B cell (primary cell): ENCODE measurements around the gene SUCLG1.

ENCODE experiments used
- CTCF ChIP-seq: fragments of 200-600 bp; IDR thresholded peaks from one replicate; pipeline ENCODE4 v1.8.0; 2022; ENCODE audit warnings: antibody characterized with exemption, mild to moderate bottlenecking
- EZH2 ChIP-seq: IDR thresholded peaks from 2 replicates; pipeline ENCODE4 v1.6.1; 2012; ENCODE audit warnings: borderline replicate concordance, low read depth, mild to moderate bottlenecking, moderate library complexity, low read length; ENCODE audit not compliant: insufficient read depth, poor library complexity, severe bottlenecking

DNA sequence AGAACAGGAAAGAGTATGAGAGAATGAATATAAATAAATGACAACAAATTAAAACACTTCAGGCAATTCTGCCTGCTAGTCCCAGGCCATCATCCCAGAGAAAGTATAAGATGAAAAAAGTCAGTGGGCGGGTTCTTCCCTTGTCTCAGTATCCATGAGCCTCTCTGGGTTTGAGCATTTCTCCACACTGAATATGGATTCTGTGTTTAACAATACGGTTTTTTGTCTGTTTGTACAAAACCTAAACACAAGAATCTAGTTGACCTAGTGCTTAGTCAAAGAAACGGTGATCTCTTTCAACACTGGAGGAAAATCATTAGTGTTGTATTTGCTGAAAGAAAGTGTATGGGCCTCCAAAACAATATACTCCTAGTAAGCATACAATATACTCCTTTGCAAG, 10.0 kb downstream of the SUCLG1 start:
- TF ChIP-seq CTCF: no peak
- no peak for TF ChIP-seq EZH2
